GM15510 (cell line): Measurements from ENCODE around the gene AP2M1.

Experiments used
- POLR2A ChIP-seq: IDR thresholded peaks from 3 replicates; pipeline ENCODE4 v1.6.1; 2011; ENCODE audit warnings: borderline replicate concordance; ENCODE audit not compliant: insufficient read length; ENCODE audit errors: extremely low read depth

Gene AP2M1

DNA sequence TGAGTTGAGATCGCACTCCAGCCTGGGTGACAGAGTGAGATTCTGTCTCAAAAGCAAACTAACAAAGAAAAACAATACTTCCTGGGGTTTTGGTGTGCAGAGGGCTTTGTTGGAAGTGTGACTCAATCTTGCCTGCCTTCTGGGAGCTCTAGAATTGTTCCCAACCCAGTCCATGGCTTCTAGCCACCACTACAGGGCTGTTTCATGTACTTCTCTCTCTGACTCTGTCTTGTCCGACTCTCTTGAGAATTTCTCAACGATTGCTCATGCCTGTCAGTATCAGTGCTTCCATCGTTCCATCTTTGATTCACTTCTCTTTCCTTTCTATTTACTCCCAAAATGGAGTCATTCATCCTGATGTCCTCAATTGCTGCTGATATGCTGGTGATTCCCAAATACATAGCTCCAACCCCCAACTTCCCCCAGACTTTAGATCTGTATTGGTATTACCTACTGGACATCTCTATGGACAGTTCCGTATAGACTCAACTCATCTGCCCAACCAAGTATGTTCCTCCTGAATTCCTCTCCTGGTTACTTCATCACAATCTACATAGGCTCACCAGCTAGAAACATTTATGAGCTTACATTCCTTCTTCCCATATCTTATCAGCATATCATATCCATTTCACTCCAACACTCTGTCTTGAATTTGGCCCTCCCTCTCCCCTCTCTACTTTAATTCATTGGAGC, 1.8 kb upstream of the AP2M1 start:
- TF ChIP-seq POLR2A, result no peak

DNA sequence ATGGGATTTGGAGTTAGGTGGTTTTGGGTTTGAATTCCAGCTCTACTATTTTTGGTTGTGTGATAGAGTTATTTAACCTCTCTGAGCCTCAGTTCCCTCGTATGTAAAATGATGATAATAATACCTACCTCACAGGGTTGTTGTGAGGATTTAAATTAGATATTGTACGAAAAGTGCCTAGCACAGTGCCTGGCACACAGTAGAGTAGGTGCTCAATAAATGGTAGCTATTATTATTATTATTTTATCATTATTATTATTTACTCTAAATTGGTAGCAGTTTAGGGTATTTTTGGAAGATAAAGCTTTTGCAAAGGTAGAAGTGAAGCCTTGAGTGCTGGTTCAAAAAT, 1.3 kb upstream of the AP2M1 start:
- TF ChIP-seq POLR2A, result no peak

- TF ChIP-seq POLR2A, result no peak
These were observed 390 bp upstream of the AP2M1 start for GRCh38 chr3:184174284-184174645.

- no peak for TF ChIP-seq POLR2A
These were observed 851 bp downstream of the AP2M1 start for GRCh38 chr3:184175506-184175905.

DNA sequence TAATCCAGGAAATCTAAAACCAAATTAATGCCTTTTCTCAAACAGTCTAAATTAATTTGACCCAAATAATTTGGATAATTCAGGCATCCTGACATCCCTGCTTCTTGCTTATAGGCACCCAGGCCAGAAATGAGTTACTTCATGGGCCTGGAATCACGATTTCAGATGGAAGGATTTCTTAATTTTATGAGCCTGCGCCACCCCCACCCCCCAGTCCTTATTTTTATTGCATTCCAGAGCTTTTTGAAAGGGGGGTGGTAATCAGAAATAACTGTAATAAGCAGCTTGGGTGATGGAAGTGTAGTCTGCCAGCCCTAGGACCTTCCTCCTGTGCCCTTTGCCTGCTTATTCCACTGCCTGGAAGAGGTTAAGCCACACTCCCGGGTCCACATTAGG, 1.3 kb downstream of the AP2M1 start:
- TF ChIP-seq POLR2A, result no peak

- TF ChIP-seq POLR2A, result no peak
These were observed 2.0 kb downstream of the AP2M1 start for GRCh38 chr3:184176377-184177330.

DNA sequence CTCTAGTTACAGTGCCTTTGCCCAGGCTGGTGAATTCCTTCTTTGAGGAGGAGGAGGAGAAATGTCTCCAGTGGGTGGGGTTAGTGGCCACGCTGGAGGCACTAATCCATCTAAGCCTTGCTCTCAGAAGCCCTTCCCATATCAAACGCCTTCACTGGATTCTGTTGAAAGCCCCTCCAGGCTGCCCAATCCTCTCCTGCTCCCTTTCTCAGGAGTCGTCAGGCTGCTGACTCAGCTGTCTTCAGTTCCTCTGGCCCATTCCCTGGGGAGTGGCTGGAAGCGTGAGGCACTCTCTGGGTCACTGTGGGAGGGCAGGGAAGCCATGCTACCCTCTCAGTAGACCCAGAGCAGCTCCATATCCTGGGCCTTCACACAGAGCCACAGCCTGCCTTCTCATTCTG, 2.7 kb downstream of the AP2M1 start:
- no peak for TF ChIP-seq POLR2A

- TF ChIP-seq POLR2A, result no peak
These were observed 3.2 kb downstream of the AP2M1 start for GRCh38 chr3:184177767-184178306.

DNA sequence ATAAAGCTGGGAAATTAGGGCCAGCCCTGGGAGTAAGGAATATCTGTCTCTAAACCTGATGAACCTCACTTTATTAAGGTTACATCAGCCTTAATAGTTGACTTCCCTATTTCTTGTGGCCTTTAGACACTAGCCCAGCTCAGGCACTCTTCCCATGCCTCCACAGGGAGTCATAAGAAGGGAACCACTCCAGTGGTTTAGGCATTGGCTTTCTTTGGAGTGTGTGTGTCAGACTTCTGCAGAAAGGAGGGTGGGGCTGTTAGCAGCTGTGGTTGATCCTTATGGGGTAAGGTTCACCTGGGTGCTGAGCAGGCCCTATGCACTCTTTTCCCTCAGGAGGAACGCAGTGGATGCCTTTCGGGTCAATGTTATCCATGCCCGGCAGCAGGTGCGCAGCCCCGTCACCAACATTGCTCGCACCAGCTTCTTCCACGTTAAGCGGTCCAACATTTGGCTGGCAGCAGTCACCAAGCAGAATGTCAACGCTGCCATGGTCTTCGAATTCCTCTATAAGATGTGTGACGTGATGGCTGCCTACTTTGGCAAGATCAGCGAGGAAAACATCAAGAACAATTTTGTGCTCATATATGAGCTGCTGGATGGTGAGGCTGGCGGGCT, 4.0 kb downstream of the AP2M1 start:
- TF ChIP-seq POLR2A, result no peak

- no peak for TF ChIP-seq POLR2A
These were observed 5.5 kb downstream of the AP2M1 start for GRCh38 chr3:184180165-184180564.

GRCh38 chr3:184181596-184181995, 6.9 kb downstream of the AP2M1 start:
- no peak for TF ChIP-seq POLR2A

DNA sequence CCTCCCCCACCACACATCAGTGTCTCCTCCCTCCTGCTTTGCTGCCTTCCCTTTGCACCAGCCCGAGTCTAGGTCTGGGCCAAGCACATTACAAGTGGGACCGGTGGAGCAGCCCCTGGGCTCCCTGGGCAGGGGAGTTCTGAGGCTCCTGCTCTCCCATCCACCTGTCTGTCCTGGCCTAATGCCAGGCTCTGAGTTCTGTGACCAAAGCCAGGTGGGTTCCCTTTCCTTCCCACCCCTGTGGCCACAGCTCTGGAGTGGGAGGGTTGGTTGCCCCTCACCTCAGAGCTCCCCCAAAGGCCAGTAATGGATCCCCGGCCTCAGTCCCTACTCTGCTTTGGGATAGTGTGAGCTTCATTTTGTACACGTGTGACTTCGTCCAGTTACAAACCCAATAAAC, 9.0 kb downstream of the AP2M1 start:
- no peak for TF ChIP-seq POLR2A

- TF ChIP-seq POLR2A, result no peak
These were observed 10.0 kb downstream of the AP2M1 start for GRCh38 chr3:184184546-184185230.

DNA sequence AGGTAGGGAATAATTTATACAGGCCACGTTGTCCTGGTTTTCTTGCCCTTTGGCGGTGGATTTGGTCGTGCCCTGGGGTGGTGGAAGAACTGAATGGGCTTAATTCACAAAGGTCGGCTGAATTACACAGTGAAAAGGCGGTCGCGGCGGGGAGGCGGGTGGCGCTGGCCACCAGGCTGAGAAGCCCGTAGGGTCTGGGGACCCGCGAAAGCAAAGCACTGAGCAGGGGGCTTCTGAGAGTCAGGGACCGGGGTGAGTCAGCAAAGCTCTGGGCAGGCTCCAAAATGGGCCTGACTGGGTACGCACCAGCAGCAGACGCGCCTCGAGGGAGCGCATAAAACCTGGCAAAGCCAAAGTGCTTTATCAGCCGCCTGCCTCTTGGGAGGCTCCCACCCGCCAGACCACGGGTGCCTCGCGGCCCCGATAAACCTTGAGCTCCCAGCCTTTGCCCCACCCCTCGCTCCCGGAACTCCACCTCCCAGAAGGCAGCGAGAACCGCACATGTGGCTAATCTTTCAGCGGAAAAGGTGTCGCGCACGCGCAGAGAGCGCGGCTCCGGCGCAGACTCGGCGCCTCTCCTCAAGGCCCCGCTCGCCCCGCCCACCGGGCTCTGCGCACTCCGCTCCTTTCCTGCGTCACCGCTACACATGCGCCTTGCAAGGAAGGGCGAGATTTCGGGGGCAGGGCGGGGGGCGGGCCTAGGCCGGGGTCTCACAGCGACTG, 11.0 kb downstream of the AP2M1 start:
- peak; percentile 69 for TF ChIP-seq POLR2A
